IMR-90 (cell line): ENCODE measurements around the gene ZNF598. TPM values are rescaled to one million over a fixed set of nuclear protein-coding genes. Genes with fewer than 3 reads are reported as not detected.

Source experiments
- ATAC-seq: fragments of 200-7000 bp; cut with Tn5 transposase; 2 replicates; pipeline ENCODE4 v1.9.1; 2020; ENCODE audit warnings: low read depth, mild to moderate bottlenecking, moderate library complexity
- BruUV-seq: library from RNA; stranded (reverse); fragments of 400-500 nt; replicated peaks from 2 replicates; lab custom pipeline; 2021; lab: Mats Ljungman, UMichigan
- CTCF ChIA-PET: fragments of 300-600 bp; formaldehyde crosslinking; extraction: SDS; loops from one replicate; lab custom pipeline; 2021; ENCODE audit warnings: antibody characterized with exemption; lab: Yijun Ruan, JAX
- POLR2A ChIA-PET: fragments of 300-600 bp; sonication (Branson Sonifier 250); formaldehyde crosslinking; loops from one replicate; lab custom pipeline; 2022; ENCODE audit warnings: antibody characterized with exemption; ENCODE audit not compliant: unreplicated experiment; lab: Charles Lee
- DNase-seq: peaks from one replicate; pipeline ENCODE4 v3.0.0; 2013
- H2AFZ ChIP-seq: replicated peaks from 2 replicates; pipeline ENCODE3; 2013; ENCODE audit warnings: low read length, mild to moderate bottlenecking; ENCODE audit not compliant: poor library complexity
- H2AK5ac ChIP-seq: 2 replicates; pipeline ENCODE4 v1.6.1; 2013; ENCODE audit warnings: low read depth, low read length, inconsistent platforms
- H2AK9ac ChIP-seq: replicated peaks from 2 replicates; pipeline ENCODE3; 2013; ENCODE audit warnings: mild to moderate bottlenecking, low read depth, low read length, moderate library complexity; ENCODE audit not compliant: poor library complexity
- H2BK120ac ChIP-seq: 2 replicates; pipeline ENCODE4 v1.6.1; 2013; ENCODE audit warnings: low read depth, low read length, inconsistent platforms
- H2BK15ac ChIP-seq: 3 replicates; pipeline ENCODE4 v1.6.1; 2013; ENCODE audit warnings: low read depth, low read length, inconsistent platforms
- H2BK20ac ChIP-seq: 2 replicates; pipeline ENCODE4 v1.6.1; 2013; ENCODE audit warnings: low read depth, mild to moderate bottlenecking, inconsistent platforms, low read length, moderate library complexity
- H2BK5ac ChIP-seq: 2 replicates; pipeline ENCODE4 v1.6.1; 2013; ENCODE audit warnings: mild to moderate bottlenecking, low read depth, low read length, inconsistent platforms; ENCODE audit not compliant: poor library complexity, severe bottlenecking
- H3K14ac ChIP-seq: replicated peaks from 2 replicates; pipeline ENCODE4 v1.6.1; 2013; ENCODE audit warnings: low read depth, low read length, inconsistent platforms
- H3K18ac ChIP-seq: 2 replicates; pipeline ENCODE4 v1.6.1; 2013; ENCODE audit warnings: low read depth, low read length, control low read depth
- H3K23ac ChIP-seq: 2 replicates; pipeline ENCODE4 v1.6.1; 2013; ENCODE audit warnings: low read depth, low read length, inconsistent platforms
- H3K27ac ChIP-seq: 2 replicates; pipeline ENCODE4 v1.5.1; 2013; ENCODE audit warnings: mild to moderate bottlenecking, control low read depth, low read length; ENCODE audit not compliant: insufficient read depth
- H3K27me3 ChIP-seq: 2 replicates; pipeline ENCODE4 v1.6.1; 2013; ENCODE audit warnings: low read length; ENCODE audit not compliant: control insufficient read depth, insufficient read depth
- H3K36me3 ChIP-seq: 2 replicates; pipeline ENCODE4 v1.6.1; 2013; ENCODE audit warnings: low read length, mixed read lengths; ENCODE audit not compliant: control insufficient read depth, insufficient read depth
- H3K4ac ChIP-seq: 2 replicates; pipeline ENCODE4 v1.6.1; 2013; ENCODE audit warnings: low read depth, low read length, inconsistent platforms
- H3K4me1 ChIP-seq: 2 replicates; pipeline ENCODE4 v1.6.1; 2013; ENCODE audit warnings: low read length, mixed read lengths; ENCODE audit not compliant: control insufficient read depth, insufficient read depth
- H3K4me2 ChIP-seq: 2 replicates; pipeline ENCODE4 v1.6.1; 2013; ENCODE audit warnings: low read depth, mild to moderate bottlenecking, control low read depth, low read length, moderate library complexity
- H3K4me3 ChIP-seq: 2 replicates; pipeline ENCODE4 v1.5.1; 2013; ENCODE audit warnings: low read depth, mild to moderate bottlenecking, control low read depth, low read length, moderate library complexity; ENCODE audit not compliant: insufficient read depth
- H3K56ac ChIP-seq: 2 replicates; pipeline ENCODE4 v1.6.1; 2013; ENCODE audit warnings: low read length, inconsistent platforms; ENCODE audit not compliant: insufficient read depth; ENCODE audit errors: extremely low read depth
- H3K79me1 ChIP-seq, 2 experiments: 2 replicates each; pipeline ENCODE4 v1.6.1; 2013; ENCODE audit warnings: low read length in 2 of 2, inconsistent platforms in 1 of 2, low read depth in 1 of 2
- H3K9ac ChIP-seq: 2 replicates; pipeline ENCODE4 v1.6.1; 2013; ENCODE audit warnings: low read depth, low read length, control low read depth
- H3K9me1 ChIP-seq: 2 replicates; pipeline ENCODE4 v1.6.1; 2013; ENCODE audit warnings: low read length, inconsistent platforms; ENCODE audit not compliant: insufficient read depth
- H3K9me3 ChIP-seq: 2 replicates; pipeline ENCODE4 v1.6.1; 2013; ENCODE audit warnings: low read length; ENCODE audit not compliant: control insufficient read depth, insufficient read depth
- H4K20me1 ChIP-seq: 2 replicates; pipeline ENCODE4 v1.6.1; 2013; ENCODE audit warnings: low read length, inconsistent platforms; ENCODE audit not compliant: insufficient read depth
- H4K5ac ChIP-seq: 2 replicates; pipeline ENCODE4 v1.6.1; 2013; ENCODE audit warnings: mild to moderate bottlenecking, low read depth, low read length, control low read depth
- H4K8ac ChIP-seq, 2 experiments: 2 replicates each; pipeline ENCODE4 v1.6.1; 2013; ENCODE audit warnings: low read depth in 2 of 2, low read length in 2 of 2, control low read depth in 1 of 2, inconsistent platforms in 1 of 2
- H4K91ac ChIP-seq: 2 replicates; pipeline ENCODE4 v1.6.1; 2013; ENCODE audit warnings: low read depth, low read length, inconsistent platforms; ENCODE audit not compliant: insufficient read depth
- POLR2A ChIP-seq: IDR thresholded peaks from 2 replicates; pipeline ENCODE4 v1.6.1; 2012; ENCODE audit warnings: mild to moderate bottlenecking, low read depth, low read length
- SMC3 ChIP-seq: fragments of 150-350 bp; IDR thresholded peaks from 2 replicates; pipeline ENCODE4 v1.6.1; 2016; ENCODE audit warnings: low read depth, mild to moderate bottlenecking, antibody characterized with exemption, low read length, moderate library complexity
- WGBS, 2 experiments: methylation state at CpG; one replicate each; pipeline versions ENCODE4 v1.1.5 to v1.1.7; 2013; ENCODE audit warnings: missing lambda C conversion rate in 2 of 2; ENCODE audit not compliant: insufficient read length in 1 of 2; ENCODE audit errors: extremely low coverage in 2 of 2; 5-methylcytosine and 5-hydroxymethylcytosine counted together
- dilution Hi-C: fragments of 300-500 bp; cut with HindIII; formaldehyde crosslinking; loops from one replicate; pipeline ENCODE4 v1.14.3; 2018; ENCODE audit warnings: low sequenced_read_pairs; ENCODE audit not compliant: unreplicated experiment
- in situ Hi-C: fragments of 300-500 bp; cut with MboI; formaldehyde crosslinking; loops from 3 replicates; pipeline ENCODE4 v1.14.3; 2019; ENCODE audit warnings: low sequenced_read_pairs, inconsistent platforms, mixed read lengths
- intact Hi-C: fragments of 100-400 bp; cut with micrococcal nuclease; formaldehyde crosslinking; loops from 2 replicates; pipeline ENCODE4 v1.10.0; 2022
- polyA plus RNA-seq, 3 experiments: library from polyadenylated mRNA; depleted of rRNA; stranded (reverse); fragments of >200 nt; gene quantifications; 2 replicates each; pipeline ENCODE4 v1.2.3, GENCODE V29; 2012; ENCODE audit warnings: low replicate concordance in 1 of 3
- total RNA-seq: library from RNA; depleted of rRNA; stranded (reverse); fragments of >200 nt; gene quantifications from 2 replicates; pipeline ENCODE4 v1.2.3, GENCODE V29; 2012

ZNF598 gene
- total and polyA plus RNA-seq, 2 of the 4 experiments (the other 2 are of a cell fraction) = 3.4 to 36.4 TPM

DNA sequence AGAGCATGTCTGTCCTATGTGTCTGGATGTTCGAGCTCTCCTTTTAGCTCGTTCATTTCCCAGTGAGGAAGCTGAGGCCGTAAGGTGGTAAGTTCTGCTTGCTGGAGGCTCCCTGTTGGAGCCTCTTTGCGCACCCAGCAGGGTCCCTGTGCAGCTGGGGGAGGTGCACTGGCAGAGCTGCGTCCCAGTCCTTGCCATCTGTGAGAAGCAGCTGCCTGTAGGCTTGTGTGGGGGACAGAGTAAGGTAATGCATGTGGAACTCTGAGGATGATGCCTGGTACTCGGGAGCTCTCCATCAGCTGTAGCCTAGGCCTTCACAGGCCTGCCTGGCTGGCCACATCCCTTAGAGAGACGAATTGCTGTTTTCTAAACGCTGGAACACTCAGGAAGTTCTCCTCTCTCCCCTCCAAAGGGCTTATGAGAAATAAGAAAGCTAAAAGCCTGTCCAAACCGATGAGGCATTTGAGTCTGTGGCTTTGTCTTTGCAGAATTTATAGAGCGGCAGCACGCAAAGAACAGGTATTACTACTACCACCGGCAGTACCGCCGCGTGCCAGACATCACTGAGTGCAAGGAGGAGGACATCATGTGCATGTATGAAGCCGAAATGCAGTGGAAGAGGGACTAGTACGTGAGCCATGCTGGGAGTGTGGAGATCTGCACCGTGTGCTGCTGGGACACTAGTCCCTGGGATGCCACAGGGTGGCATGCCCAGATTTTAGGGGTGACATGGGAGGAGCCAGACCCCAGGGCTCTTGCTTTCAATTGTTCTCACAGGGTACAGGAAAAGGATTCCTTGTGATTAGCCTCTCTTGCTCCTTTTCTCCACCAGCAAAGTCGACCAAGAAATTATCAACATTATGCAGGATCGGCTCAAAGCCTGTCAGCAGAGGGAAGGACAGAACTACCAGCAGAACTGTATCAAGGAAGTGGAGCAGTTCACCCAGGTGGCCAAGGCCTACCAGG, 48.7 kb downstream of the ZNF598 start:
- dilution Hi-C loops (no loop called here), intact Hi-C loops (no loop called here), in situ Hi-C loops (no loop called here)
- Histone ChIP-seq H2AK5ac (no peak overlapping the region), H3K36me3 (peaks cover 27% of the 10 kb centered on the region), H4K5ac (peak overlapping the region; percentile 24; the same call in 1 of the 2 replicates), H3K27ac (no peak overlapping the region), H2BK15ac (no peak overlapping the region), H3K9me3 (no peaks in the 10 kb centered on the region), H3K4me2 (peak overlapping the region; percentile 94), H3K4ac (no peak overlapping the region), H3K23ac (peak overlapping the region; percentile 80), H3K27me3 (no peaks in the 10 kb centered on the region), H3K56ac (no peak overlapping the region), H2AFZ (peak overlapping the region; percentile 63), H2AK9ac (peak overlapping the region; percentile 83), H3K4me1 (peaks cover 12% of the 10 kb centered on the region), H3K79me1 (peaks cover 3 to 44% of the 10 kb centered on the region in 2 experiments), H3K14ac (no peak overlapping the region), H2BK120ac (no peak overlapping the region), H3K9ac (peak overlapping the region; percentile 98), H4K91ac (no peak overlapping the region), H3K18ac (no peak overlapping the region), H2BK5ac (no peak overlapping the region), H3K4me3 (peak overlapping the region; percentile 0; the same call in 1 of the 2 replicates), H2BK20ac (no peak overlapping the region), H3K9me1 (0 out of 2 replicates have a peak, but pooled peaks cover 8% of the 10 kb centered on the region), H4K8ac (peak overlapping the region in 1 of 2 experiments; percentile 29; a peak in 1 of 4 replicates), H4K20me1 (peaks cover 43% of the 10 kb centered on the region)
- 54% methylated on average over 2 of the region's 20 CpGs; no CpG with 5 or more reads in 1 of the 2 experiments for WGBS, 2 experiments
- ChIA-PET POLR2A (no interaction called here), CTCF (interaction anchor here (0.7 kb wide), 1 partner anchor 9 kb away, joined by 3 read pairs; no protein-coding TSS in a partner anchor)
- TF ChIP-seq SMC3 = no peak
- TF ChIP-seq POLR2A = peak; percentile 64
- ATAC-seq = peak; percentile 1; the same call in 1 of the 2 replicates
- peak; percentile 50 for DNase-seq
- BruUV-seq = no TSS peak
